ENCODE data around the gene ARL14EPL. TPM values are rescaled to one million over a fixed set of nuclear protein-coding genes. Genes with fewer than 3 reads are reported as not detected.

The ARL14EPL gene
- total RNA-seq, 1 donor from 2014 or later: not detected

Other genes with a start within 250 kb of the ARL14EPL start
- gene CDO1, start 215.8 kb upstream of the ARL14EPL start, total RNA-seq (ENCODE audit: low replicate concordance): 18.4 and 21.9 TPM in 2 replicates
- 50.4 and 122 TPM in 2 replicates for gene ATG12, start 190.9 kb upstream of the ARL14EPL start, total RNA-seq (ENCODE audit: low replicate concordance)
- gene AP3S1, start 190.5 kb upstream of the ARL14EPL start, total RNA-seq (ENCODE audit: low replicate concordance): 139 and 157 TPM in 2 replicates
- gene LVRN, start 70.0 kb upstream of the ARL14EPL start, total RNA-seq (ENCODE audit: low replicate concordance): 0.41 and 0.53 TPM in 2 replicates
- gene COMMD10, start 52.6 kb downstream of the ARL14EPL start, total RNA-seq (ENCODE audit: low replicate concordance): 46.6 and 77.0 TPM in 2 replicates

All from neural progenitor cell (in vitro differentiated cells).